Measurements from ENCODE around the gene TGFBI.

TGFBI gene

DNA sequence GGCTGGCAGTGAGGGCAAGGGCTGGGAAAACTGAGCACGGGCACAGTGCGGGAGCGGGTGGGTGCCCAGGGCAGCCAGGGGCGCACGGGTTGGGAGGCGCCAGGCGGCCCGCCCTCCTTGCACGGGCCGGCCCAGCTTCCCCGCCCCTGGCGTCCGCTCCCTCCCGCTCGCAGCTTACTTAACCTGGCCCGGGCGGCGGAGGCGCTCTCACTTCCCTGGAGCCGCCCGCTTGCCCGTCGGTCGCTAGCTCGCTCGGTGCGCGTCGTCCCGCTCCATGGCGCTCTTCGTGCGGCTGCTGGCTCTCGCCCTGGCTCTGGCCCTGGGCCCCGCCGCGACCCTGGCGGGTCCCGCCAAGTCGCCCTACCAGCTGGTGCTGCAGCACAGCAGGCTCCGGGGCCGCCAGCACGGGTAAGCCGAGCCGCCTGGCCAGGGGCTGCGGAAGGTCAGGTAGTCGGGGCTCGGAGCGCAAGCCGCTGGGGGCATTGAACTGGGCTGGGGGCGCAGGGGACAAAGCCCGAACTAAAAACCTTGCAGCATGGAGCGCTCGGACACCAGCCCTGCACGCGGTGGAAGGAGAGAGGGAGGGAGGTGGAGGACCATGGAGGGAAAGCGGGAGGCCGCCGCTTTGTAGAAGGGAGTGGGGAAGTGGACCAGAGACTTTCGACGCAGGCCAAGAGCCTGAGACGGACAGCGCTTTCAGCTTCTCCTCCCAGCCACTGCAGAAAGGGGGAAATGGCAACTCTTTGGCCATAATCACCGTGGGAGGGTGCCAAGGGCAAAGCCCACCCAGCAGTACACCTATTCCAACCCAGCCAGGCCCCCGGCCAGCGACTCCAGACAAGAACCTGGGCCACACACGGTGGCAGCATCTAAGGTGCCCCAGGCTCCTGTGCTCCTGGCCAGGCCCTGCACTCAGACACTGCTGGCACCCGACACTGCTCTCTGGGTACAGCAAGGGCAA is at the start of gene TGFBI:
TSS of gene TGFBI (plus strand) at position 207 of the 961 bp plus-strand sequence. CDS start at position 275, 68 bp downstream.
- no peak for DNase-seq

DNA sequence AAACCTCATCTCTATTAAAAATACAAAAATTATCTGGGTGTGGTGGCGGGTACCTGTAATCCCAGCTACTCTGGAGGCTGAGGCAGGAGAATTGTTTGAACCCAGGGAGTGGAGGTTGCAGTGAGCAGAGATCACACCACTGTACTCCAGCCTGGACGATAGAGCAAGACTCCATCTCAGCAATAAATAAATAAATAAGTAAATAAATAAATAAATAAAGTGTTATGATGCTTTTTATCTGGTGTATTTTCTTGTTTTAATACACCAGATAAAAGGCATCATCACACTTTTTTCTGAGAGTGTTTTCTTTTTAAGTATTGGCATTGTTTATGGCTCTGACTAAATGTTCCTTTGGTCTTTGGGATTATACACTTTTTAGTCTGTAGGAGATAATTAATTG is 49.8 kb upstream of the TGFBI start:
- DNase-seq: no peak

DNA sequence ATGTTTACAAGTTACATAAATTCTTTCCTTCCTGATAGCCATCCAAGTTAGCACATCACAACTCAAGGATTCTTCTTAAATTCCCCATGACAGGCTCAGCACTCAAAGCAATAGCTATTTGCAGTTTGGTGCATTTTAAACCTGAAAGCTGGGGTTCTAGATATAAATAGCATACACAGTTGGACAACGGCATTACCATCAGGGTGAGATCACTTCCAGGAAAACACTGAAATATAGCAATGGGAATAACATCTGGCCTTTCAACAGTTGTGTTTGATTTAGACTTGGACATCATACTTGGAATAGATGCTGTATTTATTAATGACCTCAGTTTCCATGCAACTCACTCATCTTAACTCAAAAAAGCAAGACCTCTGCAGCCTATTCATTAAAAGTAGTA is 49.3 kb upstream of the TGFBI start:
- no peak for DNase-seq

DNA sequence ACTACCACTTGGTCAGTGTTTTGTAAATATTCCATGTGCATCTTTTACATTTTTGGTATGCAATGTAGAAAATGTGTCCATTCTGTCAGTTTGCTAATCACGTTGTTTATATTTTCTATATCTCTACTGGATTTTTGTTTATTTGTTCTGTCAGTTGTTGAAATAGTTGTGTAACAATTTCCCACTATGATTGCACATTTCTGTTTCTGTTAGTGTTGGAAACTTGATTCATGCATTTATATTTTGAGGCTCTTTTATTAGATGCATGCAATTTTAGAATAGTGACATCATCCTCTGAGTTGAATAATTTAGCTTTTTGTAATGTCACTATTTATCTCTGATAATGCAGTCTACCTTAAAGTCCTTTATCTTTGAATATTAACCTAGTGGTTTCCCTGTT is 48.2 kb upstream of the TGFBI start:
- no peak for DNase-seq

DNA sequence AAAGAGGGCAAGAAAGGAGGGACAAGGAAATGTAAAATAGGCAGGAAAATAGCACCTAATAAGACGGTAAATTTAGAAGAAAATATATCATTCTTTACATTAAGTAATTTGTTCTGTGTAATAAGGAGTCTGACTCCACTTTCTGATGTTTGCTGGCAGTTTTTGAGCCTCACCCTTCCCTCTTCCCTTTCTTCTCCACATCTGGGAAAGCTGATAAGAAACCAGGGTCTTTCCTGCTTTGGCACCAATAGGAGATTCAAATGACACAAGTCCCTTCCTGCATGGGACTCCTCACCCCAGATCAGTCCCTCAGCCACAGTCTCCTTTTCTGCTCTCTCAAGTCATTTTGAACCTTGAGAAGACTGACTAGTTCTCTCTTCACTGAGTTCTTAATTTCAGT is 42.8 kb upstream of the TGFBI start:
- DNase-seq: no peak

DNA sequence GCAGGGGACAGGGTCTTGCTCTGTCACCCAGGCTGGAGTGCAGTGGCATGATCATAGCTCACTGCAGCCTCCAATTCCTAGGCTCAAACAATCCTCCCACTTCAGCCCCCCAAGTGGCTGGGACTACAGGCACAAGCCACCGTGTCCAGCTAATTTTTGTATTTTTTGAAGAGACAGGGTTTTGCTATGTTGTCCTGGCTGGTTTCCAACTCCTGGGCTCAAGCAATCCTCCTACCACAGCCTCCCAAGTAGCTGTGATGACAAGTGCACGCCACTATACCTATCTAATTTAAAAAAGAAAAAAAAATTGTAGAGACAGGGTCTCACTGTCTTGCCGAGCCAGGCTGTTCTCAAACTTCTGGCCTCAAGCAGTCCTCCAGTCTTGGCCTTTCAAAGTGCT is 42.4 kb upstream of the TGFBI start:
- no peak for DNase-seq

DNA sequence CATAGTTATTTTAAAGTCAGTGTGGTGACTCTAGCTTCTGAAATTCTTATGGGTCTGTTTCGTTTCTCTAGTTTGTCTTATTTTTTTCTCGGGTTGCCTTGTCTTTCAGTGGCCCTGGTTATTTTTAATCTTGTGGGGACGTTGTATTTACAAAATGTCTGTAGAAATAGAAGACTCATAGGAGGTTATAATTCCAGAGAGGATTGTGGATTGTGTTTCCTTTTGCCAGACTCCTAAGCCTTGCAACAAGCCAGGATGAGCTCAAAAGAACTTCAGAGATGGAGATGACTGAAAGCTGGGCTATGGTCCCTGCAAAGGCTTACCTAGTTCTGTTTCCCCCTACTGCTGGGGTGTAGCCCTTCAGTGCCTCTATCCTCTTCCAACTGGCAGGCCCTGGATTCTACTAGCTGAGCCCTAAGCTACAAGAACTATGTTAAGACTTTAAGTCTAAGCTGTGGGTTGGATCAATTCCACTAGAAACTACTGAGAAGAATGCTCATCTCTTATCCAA is 41.8 kb upstream of the TGFBI start:
- no peak for DNase-seq

DNA sequence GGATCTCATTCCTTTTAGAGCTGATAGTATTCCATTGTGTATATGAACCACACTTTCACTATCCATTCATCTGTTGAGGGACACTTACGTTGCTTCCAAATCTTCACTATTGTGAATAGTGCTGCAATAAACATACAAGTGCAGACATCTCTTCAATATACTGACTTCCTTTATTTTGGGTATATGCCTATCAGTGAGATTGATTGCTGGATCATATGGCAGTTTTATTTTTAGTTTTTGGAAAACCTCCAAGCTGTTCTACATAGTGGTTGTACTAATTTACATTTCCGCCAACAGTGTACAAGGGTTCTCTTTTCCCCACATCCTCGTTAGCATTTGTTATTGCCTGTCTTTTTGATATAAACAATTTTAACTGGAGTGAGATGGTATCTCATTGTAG is 40.2 kb upstream of the TGFBI start:
- DNase-seq: no peak

DNA sequence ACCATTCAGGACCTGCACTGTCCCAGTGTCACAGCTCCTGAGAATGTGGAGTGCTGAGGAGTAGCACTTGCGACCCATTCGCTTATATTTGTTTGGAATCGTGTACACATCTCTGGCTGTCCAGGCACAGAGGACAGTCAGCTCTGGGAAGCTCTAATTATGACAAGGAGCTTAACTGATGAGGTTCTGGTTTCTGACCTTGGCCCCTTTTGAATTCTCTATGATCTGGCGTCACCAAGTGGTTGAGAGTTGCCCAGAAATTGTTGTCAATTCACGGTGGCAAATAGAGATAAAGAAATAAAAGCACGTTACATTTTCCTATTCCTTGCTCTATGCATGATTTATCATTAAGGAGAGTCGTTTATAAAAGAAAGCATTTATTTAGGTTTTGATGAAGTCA is 39.1 kb upstream of the TGFBI start:
- no peak for DNase-seq

DNA sequence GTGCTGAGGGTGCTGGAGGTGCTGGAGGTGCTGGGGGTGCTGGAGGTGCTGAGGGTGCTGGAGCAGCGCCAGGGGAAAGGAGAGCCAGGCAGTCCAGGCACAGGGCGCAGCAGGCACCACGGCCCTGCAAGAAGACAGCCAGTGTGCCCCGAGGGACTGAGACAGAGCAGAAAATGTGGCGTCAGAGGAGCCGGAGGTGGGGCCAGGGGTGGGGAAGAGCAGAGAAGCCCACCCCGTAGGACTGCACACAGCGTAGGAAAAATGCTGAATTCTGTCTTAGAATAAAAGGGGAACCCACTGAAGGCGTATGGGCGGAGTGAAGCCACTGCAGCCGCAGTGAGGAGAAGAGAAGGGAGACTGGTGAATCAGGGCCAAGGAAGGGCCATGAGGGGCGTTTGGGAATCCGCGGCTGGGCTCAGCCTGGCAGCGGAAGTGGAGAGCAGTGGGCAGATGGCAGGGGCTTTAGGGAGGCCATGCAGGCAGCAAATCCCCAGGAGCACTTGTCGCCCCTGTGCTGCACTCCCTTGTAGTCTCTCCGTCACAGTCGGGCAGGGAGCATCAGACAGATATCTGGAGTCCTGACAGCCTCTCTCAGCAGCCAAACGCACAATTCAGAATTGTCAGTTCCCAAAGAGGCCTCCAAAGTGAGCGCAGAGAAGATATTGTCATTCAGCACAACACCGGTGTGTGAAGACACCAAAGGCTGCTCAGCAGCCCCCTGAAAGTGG is 38.1 kb upstream of the TGFBI start:
- no peak for DNase-seq

DNA sequence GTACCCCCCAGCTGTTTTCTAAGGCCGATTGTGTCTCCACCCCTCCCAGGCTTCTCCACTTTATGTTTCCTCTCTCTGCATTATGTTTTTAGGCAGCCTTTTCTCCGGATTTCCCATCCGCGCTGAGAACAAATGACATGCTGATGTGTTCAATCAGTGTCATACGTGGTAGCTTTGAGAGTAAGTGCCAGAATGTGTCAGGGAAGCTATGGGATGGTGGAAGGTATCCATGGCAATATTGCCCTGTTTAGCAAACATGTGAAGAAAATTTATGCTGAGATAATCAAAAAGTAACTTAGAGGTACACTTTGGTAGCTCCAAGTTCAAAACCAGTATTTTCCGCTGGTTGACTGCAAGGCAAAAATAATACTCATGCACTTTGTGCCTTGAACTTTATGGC is 37.4 kb upstream of the TGFBI start:
- DNase-seq: no peak

DNA sequence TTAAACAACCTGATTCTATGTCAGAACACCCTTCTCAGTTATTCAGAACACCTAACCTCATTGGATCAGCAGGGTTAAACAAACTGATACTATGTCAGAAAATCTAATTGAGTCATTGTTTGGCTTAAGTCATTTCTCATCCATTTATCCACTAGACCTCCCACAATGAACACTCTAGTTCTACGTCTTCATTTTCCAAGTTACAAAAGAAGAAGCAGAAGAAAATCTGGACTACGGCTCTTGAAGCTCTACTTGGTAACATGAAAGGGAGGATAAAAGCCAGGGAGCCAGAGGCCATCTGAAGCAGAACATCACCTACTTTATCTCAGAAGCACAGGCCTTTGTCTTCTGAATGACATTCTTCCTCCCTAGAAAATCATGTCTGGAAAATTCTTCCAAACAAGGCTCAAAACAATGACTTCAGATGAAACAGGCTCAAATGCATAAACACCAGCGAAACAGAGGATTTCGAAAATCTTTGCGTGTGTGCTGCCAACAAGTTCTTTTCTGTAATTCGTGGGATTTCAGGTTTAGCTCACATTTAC is 35.4 kb upstream of the TGFBI start:
- no peak for DNase-seq

DNA sequence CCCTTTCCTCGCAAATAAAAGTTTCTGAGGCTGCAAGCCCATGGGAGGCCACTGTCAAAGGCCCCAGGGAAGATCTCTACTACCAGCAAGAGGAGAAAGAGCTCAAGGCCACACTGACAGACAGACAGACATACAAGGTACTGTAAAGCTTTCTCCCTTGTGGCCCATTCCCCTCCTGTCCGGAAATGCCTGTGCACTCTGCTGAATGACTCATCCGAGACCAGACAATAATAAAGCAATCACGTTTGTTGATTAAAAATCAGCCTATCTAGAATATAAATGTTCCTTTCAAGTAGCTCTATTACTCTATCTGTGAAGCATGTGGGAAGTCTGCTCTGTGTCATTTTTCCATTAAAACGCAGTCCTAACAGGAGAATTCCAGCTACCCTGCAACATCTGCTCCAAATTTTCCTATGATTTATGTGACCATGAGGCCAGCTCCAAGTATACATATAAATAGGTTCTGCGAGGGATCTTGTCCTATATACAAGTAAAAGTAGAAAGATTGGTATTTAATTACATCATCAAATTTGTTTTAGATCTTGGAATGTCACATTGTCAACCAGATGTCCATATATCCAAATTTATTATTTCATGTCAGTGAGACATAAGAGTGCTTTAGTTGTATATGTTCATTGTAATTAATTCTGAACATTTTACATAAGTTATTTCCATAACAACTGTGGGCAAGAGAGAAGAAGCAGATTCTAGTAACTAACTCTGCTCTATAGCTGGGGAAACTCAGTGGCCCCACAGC is 34.7 kb upstream of the TGFBI start:
- no peak for DNase-seq

DNA sequence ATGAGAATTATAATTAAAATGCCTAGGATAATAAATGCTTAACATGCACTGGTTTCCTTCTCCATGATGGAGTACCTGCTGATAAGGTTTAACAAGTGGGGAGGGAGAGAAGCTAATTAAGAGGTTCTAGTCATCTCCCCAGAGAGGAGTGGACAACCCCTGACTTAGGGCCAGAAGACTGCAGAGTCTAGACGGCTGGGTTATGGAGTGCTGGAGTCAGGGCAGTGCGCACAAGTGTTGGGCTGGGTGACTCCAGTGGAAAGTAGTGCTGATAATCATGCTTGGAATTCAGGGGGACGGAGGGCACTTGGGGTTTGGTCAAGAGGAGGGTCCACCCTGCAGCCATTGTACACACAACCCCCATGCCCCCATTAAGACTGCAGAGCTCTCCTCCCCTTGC is 32.8 kb upstream of the TGFBI start:
- no peak for DNase-seq

DNA sequence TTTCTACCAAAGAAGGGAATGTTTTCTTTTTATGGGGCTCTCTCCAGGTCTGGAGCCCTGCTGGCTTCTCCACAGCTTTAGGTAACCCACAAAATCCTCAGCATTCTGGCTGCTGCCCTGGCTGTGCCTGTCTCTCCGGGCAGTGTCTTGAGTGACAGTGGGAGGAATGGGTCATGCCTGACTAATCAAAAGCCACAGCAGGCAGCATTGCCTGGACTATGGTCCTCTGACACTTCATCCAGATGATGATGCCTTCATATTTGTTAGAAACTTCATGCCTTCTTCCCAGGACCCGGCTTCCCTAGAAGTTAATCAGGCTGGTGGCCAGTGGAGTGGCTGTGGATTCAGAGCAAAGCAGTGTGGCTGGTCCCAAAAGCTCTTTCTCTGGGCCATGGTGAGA is 32.2 kb upstream of the TGFBI start:
- no peak for DNase-seq

DNA sequence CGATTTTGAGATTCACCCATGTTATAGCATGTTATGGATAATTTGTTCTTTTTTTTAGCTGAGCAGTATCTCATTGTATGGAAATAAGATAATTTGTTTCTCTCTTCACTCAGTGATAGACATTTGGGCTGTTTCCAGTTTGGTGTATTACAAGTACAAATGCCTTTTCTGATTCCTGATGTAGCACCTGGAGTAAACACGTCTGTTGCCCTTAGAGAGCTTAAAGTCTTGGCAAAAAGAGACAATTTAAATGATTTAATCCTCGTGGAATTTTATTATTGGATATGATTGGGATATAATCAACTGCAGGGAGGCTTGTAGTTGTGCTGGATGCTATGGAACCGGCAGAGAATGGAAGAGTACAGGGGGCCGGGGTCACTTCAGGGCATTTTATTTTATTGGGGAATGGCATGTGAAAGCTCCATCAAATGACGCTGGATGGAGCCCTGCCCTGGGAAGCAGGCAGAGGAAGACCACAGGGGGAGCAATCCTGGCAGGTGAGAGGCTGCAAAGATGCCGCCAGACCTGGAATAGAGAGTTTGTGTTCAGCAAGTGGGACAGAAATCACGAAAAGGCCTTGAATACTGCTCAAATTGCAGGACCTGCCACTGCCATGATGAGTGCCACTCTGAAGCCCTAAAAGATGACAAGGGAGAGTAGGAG is 31.0 kb upstream of the TGFBI start:
- DNase-seq: no peak

DNA sequence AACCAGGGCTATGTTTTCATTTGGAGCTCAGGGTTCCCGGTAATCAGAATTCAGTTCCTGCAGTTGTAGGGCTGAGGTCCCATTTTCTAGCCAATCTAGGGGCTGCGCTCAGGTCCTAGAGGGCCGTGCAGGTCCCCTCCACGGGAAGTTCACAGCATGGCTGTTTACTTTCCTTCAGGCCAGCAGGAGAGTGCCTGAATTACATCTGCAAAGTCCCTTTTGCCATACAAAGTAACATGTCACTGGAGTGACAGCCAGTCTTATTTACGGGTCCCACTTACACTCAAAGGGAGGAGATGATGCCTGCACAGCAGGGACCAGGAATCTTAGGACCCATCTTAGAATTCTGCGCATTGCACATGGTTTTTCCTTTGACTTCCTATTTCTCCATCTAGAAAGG is 29.9 kb upstream of the TGFBI start:
- DNase-seq: no peak

DNA sequence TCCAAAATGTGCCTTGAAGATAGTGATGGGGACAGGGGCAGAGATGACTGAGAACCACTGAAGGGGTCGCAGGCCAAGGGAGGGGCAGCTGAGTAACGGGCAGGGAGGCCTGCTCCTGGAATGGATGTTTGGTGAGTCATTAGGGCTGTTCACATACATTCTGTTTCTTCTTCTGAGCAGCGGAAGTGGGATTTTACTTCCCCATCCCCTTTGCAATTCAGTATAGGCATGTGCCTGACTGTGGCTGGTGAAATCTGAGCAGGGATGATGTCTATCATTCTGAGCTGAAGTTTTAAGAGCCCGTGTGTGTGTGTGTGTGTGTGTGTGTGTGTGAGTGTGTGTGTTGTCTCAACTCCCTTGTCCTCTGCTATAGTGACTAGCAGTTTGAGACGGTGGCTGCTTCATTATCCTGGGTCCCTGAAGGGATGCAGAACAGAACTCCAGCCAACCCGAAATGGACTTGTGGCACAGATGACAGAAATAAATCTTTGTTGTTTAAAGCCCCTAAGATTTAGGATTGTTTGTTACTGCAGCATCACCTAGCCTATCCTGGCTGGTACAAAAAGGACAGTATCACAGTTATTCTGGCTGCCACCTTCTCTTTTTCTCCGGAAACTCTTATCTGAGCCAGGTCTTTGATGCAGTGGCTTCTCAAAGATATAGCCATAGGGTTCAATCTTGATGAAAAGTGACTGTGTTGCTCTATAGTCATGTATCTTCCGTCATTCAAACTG is 29.2 kb upstream of the TGFBI start:
- DNase-seq: no peak

DNA sequence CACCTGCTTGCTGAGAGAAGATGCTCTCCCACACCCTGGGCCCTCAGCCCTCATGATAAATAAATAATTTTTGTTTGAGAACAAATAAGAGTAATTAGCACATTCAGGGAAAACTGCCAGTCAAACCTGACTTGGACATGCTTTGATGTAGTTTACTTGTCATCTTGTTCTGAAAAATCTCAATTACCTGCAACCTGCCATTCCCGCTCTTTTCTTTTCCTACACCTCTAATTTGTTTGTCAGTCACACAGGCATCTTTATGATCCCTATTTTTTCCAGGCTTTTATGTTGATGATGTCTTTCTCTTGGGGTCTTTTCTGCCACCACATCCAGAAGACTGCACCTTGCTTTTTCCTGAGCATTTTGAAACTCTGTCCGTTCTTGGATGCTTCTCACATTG is 28.6 kb upstream of the TGFBI start:
- no peak for DNase-seq

DNA sequence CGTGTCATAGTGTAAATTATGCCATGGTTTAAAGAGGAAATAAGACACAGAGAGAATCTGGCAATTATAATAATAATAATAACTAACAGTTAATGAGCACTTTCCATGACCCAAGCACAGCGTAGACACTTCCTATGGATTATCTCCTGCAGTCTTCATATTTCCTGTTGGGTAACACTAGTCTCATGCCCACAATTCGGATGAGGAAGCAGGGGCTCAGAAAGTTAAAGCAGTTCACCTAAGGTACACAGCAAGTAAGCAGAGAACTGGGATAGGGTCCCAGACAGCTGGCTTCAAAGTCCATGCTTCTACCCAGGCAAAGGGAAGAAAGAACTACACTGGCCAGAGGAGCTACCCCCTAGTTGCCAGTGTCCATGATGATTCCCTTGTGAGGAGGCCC is 27.9 kb upstream of the TGFBI start:
- no peak for DNase-seq

DNA sequence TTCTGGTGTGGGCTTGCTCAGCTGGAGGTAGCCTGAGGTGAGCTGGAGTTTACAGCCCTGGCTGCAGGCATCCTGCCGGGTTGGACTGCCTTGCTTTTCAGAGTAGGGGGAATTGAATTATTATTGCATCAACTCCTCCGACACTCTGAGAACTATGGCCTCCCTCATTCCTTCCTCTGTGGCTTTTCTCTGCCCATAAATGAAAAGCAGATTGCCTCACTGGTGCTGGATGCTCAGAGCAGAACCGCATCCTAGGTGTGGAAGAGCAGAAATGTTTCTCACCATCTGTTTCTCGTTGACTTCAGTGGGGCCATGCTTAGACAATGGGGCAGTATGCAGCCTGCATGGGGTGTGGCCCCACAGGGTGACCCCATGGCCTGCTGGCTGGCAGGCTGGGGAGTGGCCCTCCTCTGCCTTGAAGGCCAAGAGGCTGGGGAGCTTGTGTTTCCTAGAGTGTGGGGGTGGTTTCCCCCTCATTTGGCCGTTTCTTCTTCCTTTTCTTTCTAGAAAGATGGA is 27.3 kb upstream of the TGFBI start:
- DNase-seq: no peak

DNA sequence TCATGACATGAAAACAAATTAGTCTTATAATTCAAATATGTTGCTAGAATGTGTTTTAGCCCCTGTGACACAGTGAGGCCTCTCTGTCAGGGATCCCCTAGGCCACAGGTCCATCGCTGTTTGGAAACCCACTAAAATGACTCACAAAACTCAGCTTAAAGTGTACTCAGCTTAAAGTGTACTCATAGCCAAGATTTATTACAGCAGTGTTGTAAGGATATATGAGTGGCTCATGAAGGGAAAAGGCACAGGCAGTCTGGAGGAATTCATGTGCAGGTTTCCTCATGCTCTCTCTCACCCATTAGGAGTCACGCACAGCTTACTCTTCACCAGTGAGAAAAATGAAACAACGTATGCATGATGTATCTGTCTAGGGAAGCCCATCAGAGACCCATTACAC is 24.4 kb upstream of the TGFBI start:
- no peak for DNase-seq

All from NCI-H446 treated with DMSO at 0.1 percent for 48 hours (cell line).